Kasumi-1 (cell line): ENCODE data around the gene FKBP8.
A peak's percentile ranks its signal among the peaks of the same experiment; 100 is the strongest.
"Not testable (repeated sequence)": the region's sequence is repeated elsewhere in the genome, so short reads cannot be mapped to it uniquely, and the experiment has no call there.

Source experiments
- DNase-seq, 2 experiments: peaks; one replicate each; lab custom pipeline; 2025; lab: John Stamatoyannopoulos, UW

Gene FKBP8

GRCh38 chr19:18558604-18559003 is 15.2 kb upstream of the FKBP8 start:
- DNase-seq = no peak

GRCh38 chr19:18558202-18558555 is 14.8 kb upstream of the FKBP8 start:
- no peak for DNase-seq

- DNase-seq = peak; percentile 98 to 99
Measured at GRCh38 chr19:18557411-18558201, 14.2 kb upstream of the FKBP8 start, which contains the start of gene KXD1. TSS of gene KXD1 (plus strand) at chr19:18557870. CDS start at chr19:18562057, 4,187 bp downstream.

- DNase-seq = no peak
Measured at GRCh38 chr19:18551631-18552030, 8.3 kb upstream of the FKBP8 start.

GRCh38 chr19:18543814-18544475 is 572 bp upstream of the FKBP8 start:
- DNase-seq = peak; percentile 92 to 93

DNA sequence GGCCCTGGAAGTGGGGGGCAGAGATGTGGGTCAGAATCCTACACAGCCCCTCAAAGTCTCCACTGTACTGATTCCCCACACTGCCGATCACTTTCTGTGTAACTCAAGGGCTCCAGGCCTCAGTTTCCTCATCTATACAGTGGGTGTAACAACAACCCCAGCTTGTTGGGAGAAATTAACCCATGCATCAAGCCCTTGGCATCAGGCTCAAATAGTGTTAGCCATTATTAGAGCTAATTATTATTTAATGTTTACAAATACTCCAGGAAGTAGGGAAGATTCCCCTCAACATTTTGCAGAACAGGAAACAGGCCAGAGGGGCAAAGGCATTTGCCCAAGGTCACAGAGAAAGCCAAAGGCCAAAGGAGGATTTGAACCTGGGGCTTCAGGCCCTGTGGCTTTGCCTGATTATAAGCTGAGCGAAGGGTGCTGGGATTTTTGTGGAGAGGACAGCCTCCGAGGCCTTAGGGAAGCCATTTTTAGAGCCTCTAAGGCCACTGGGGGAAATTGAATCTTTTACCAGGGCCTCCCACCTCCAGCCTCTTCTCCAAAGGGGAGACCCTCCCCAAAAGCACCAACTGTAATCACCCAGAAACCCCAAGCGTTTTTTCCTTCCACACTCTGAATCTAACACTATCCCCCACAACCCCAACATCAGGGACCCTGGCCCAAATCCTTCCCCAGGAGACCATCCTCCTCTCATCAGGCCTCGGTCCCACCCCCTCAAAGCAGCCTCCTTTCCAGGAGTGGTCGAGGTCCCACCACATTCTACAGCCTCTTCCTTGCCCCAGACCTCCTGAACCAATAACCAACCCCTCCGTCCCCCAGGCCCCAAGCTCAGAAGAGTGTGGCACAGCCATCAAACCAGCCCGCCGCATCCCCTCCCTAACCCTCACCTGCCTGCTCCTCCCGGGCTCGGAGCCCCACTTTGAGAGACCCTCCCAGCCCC is 1.1 kb downstream of the FKBP8 start:
- DNase-seq = no peak

DNA sequence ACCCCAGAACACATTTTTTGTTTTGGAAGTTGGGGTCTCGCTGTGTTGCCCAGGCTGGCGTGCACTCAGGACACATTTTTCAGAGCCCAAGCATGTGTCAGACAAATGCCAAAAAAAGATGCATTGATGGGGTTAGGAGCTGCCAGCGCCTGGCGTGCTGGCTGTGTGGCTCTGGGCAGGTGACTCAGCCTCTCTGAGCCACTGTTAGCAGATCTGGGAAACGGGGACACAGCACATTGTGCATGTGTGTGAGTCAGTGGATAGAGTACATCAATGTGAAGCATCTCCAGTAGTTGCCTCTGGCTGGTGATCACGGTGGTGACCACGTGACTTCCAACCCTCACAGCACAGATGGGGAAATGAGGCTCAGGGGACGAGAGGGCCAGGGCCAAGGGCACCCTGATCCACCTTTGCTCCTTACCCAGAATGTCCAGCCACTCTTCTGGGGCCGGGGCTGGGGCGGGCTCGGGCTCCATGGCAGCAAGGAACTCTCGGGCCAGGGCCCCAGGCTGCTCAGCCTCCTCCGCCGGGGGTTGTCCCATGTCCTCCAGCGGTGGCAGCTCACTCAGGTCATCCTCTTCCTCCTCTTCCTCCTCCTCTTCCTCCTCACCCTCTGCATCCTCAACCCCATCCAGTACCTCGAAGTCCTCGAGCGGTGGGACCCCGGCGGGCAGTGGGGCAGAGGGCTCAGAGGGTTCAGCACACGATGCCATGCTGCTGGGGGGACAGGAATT is 1.9 kb downstream of the FKBP8 start:
- DNase-seq = no peak

DNA sequence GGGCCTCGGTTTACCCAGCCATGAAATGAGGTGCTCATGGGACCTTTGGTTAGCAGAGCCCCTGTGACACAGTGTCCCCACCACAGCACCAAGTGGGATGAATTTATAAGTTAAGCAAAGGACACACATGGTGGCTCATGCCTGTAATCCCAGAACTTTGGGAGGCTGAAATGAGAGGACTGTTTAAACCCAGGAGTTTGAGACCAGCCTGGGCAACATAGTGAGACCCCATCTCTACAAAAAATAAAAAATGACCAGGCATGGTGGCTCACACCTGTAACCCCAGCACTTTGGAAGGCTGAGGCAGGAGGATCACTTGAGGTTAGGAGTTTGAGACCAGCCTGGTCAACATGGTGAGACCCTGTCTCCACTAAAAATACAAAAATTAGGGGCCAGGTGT is 3.2 kb downstream of the FKBP8 start:
- DNase-seq = not testable (repeated sequence)

DNA sequence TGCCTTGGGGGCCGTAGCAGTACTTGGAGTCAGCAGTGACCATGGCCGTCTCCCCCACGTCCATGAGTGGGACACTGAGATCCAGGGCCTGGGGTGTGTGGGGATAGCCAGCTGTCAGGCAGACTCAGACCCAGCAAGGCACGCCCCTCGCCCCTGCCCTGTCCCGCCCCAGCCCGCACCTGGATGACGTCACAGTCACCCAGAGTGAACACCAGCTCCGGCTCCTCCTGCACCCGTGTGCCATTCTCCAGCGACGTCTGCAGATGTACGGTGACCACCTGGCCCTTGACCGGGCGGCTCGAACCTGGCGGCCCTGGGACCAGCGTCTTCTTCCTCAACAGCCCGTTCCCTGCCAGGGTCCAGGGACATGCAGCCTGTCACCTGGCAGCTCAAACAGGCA is 4.0 kb downstream of the FKBP8 start:
- no peak for DNase-seq

- no peak for DNase-seq
Measured at GRCh38 chr19:18538115-18538514, 5.3 kb downstream of the FKBP8 start.

DNA sequence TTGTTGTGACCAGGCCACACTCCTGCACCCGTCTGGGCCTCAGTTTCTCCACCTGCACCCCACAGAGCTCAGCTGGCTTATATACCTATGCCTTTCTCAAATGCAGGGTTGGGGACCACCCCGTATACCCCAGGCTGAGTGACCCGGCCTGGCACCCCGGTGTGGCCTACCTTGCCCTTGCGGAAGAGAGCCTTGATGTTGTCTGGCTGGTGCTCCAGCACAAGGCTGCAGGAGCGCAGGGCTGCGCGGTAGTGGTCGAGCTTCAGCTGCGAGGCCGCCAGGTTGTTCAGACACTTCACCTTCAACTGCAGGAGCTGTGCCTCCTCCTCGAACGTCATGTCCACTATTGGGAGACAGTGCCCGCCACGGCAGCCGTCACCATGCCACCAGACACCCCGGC is 5.9 kb downstream of the FKBP8 start:
- DNase-seq = no peak

GRCh38 chr19:18536475-18536874 is 6.9 kb downstream of the FKBP8 start:
- no peak for DNase-seq

DNA sequence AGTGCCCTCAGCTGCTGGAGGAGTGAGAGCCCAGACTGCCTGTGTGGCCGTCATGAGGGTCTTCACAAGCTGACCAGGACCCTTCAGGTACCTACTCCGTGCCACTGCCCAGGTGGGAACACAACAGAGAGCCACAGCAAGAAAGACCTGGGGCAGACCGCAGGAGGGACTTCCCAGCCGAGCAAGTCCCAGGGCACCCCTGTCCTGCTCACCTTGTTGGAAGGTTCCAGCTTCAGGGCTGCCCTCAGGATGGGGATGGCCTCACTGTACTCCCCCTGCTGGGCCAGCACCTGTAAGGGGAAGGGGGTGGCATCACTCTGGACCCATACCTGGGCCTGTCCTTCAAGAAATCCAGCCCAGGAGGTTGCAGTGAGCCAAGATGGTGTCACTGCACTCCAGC is 10.3 kb downstream of the FKBP8 start:
- no peak for DNase-seq

GRCh38 chr19:18532168-18532890 is 11.0 kb downstream of the FKBP8 start:
- DNase-seq = no peak

GRCh38 chr19:18531485-18531884 is 11.9 kb downstream of the FKBP8 start:
- DNase-seq = no peak

GRCh38 chr19:18529782-18530181 is 13.6 kb downstream of the FKBP8 start:
- DNase-seq = no peak

- no peak for DNase-seq
Measured at GRCh38 chr19:18526316-18526715, 17.1 kb downstream of the FKBP8 start.

DNA sequence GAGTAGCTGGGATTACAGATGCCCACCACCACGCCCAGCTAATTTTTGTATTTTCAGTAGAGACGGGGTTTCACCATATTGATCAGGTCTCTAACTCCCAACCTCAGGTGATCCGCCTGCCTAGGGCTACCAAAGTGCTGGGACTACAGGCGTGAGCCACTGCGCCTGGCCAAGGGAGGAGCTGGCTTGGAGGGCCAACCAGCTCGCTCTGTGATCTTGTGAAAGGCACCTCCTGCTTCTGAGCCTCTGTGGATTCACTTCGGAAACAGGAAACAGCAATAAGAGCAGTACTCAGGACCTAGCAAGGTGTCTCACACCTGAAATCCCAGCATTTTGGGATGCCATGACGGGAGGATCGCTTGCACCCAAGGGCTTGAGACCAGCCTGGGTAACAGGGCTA is 19.5 kb downstream of the FKBP8 start:
- no peak for DNase-seq

DNA sequence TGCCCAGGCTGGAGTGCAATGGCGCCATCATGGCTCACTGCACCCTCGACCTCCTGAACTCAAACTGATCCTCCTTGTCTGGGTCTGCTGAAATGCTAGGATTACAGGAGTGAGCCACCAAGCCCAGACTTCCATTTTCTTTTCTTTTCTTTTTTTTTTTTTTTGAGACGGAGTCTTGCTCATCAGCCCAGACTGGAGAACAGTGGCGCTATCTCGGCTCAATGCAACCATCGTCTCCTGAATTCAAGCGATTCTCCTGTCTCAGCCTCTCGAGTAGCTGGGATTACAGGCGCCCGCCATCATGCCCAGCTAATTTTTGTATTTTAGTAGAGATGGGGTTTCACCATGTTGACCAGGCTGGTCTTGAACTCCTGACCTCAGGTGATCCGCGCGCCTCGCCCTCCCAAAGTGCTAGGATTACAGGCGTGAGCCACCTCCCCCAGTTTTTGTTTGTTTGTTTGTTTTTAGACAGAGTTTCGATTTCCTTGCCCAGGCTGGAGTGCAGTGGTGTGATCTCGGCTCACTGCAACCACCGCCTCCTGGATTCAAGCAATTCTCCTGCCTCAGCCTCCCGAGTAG is 20.4 kb downstream of the FKBP8 start:
- not testable (repeated sequence) for DNase-seq

GRCh38 chr19:18522124-18522861 is 21.1 kb downstream of the FKBP8 start:
- DNase-seq = peak; percentile 99
